GM21381 (cell line): ENCODE data around the gene PCBD1.
"Not testable (repeated sequence)": the region's sequence is repeated elsewhere in the genome, so short reads cannot be mapped to it uniquely, and the experiment has no call there.

Experiments used
- ATAC-seq: cut with Tn5 transposase; IDR thresholded peaks from one replicate; pipeline ENCODE4 v1.9.1; 2021; ENCODE audit warnings: mild to moderate bottlenecking, moderate library complexity; ENCODE audit not compliant: unreplicated experiment

Gene PCBD1

DNA sequence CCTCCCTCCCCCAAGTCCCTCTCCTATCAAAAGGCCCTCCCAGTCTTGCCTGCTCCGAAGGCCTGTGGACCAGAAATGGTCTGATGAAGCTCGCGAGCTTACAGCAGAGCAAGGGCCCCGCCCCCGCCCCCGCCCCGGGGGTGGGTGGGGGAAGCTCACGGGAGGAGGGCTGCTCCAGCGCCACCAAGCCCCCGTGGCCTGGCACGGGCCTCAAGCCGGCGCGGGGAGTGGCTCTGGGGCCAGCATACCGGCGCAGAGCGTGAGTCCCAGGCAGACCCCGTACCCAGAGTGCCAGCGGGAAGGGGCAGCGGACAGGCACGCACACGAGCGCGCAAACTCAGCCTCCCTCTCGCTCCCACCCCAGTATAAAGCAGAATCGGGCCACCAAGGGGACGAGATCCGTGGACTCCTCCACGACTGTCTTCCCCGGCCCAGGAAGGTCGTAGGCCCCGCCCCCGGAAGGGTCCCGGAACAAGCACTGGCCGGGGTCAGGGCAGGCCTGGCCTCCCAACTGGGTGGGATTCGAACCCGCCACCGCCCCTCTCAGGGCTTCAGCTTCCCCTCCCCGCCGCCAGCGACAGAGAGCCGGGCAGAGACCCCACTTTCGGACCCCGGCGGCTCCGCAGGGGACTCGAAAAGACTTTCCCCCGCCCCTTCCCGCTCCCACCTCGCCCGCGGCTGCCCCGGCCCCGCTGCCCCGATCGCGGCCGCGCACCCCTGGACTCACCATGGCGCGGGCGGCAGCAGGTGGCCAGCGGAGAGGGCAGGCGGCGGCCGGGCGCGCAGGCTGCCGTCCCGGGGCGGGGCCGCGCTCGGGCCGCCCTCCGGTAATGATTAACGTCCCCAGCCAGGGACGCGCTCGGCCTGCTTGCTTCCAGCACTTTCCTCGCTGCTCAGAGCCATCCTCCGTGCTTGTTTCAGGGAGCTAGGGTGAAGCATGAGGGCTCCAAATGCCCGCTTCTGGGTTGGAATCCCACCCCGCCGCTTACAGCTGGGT is at the start of gene PCBD1:
Gene PCBD1 (minus strand): TSS at position 762 of the 997 bp plus-strand sequence. CDS start 32 bp downstream, at position 730.
- peak; percentile 77 for ATAC-seq

DNA sequence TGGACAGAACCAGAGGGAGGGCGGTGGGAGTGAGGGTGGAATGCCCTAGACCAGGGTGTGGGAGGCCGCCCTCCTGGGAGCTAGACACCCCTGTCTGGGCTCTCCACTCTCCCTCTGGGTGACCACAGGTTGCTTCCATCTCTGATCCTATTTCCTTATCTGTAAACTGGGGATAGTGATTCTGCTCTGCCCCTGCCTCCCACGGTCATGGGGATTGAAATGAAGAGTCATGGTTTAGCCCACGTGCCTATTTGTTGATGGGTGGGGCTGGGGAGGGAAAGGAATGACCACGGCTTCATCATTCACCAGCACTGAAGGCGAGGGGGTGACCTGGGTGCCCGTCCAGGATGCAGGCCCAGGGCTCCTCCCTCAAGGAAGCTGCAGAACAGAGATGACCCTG is 49.3 kb upstream of the PCBD1 start:
- no peak for ATAC-seq

DNA sequence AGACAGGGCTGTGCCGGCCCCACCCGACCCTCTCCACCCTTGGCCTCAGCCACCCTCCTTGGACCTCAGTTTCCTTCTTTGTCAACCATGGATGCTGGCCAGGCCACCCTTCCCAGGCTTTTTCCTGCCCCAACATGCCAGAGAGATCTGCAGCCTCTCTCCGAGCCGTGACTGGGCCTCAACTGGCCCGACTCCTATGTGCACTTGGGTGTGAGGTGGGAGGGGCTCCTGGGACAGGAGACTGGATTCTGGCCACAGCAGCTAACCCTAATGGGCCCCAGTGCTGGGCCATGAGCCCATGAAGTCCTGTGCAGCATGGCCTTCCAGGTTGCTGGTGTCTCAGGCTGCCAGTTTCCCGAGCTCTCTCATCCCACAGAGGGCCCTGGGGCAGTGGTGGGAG is 47.7 kb upstream of the PCBD1 start:
- ATAC-seq: no peak

DNA sequence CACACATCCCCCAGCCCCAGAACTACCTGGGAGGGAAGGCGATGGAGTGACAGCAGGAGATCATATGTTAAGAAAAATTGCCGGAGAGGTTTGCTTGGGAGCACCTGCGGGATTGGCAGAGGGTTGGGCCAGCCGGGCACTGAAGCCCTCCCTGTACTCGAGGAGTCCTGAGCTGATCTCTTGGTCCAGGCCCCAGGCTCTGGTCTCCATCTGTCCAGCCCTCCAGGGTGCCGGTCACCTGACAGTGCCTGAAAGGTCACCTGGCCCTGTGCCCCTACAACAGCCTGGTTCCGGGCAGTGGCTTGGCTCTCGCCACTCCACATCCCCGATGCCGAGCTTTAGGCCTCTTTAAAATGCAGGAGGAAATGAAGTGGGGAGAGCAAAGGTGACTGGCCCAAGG is 47.3 kb upstream of the PCBD1 start:
- ATAC-seq: no peak

DNA sequence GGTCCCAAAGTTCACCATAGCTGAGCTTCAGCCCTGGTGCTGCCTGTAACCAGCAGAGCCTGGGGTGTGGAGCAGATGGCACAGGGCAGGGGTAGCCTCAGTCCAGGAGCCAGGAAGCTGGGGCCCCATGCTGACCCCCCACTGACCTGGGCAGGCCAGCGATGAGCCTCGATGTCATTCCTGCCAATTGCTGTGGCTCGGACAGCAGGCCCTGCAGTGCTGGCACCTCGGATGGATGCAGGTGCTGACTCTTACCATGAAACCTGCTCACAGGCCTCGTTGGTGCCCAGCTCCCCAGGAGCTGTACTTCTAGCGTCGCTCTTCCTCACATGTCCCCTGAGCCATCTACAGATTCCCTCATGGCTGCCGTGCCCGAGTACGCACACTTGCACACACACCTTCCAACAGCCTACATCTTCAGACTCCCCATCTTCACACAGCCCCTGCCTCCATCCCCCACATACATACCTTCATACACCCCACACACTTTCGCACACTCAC is 46.8 kb upstream of the PCBD1 start:
- no peak for ATAC-seq

DNA sequence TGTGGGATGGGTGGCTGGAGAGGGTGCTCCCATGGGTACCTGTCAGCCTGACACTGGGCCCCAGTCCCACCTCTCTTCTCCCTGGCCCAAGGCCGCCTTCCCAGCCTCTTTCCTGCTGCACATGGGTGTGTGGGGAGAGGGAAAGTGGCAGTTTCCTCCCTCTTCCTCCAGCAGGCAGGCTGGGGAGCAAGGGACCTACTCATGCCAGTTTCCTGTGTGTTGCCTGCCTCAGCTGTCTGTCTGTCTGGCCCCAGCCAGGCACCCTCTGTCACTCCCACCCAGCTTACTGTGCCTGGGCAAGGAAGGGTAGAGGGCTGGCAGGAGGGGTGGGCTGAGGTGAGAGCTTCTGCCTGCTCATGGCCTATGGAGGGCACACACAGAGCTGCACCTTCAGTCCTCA is 46.3 kb upstream of the PCBD1 start:
- no peak for ATAC-seq

DNA sequence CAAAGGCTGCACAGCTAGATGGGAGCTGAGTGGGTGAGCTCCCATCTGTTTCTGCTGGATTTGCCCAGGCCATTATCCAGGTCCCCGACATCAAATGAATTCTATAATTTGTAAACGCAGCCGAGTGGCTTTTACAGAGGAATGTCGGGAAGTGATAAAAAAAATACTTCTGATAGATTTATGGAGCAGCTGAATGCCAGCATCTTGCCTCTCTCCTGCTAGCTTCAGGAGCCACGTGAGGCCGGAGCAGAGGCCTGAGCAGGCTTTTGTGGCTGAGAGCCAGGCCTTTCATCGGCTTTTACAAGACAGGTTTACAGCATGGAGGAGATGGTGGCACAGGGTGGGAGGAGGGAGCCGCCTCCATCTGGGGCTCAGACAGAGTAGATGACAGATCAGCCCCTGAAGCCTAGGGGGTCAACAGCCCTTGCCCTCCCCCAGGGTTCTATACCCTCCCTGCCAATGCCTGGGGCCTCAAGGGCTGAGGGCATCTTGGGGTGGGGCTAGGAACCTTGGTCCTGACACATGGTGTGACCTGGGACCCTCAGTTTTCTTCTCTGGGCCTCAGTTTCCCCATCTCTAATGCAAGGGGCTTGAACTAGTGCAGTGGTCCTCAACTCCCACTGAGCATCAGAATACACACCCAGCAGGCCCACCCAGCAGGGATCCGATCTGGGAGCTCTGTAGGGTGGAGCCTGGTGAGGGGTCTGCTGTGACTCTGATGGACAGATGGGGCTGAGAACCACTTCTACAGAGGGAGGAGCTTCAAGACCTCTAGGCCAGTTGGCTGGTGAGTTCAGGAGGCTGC is 44.2 kb upstream of the PCBD1 start:
- ATAC-seq: no peak

DNA sequence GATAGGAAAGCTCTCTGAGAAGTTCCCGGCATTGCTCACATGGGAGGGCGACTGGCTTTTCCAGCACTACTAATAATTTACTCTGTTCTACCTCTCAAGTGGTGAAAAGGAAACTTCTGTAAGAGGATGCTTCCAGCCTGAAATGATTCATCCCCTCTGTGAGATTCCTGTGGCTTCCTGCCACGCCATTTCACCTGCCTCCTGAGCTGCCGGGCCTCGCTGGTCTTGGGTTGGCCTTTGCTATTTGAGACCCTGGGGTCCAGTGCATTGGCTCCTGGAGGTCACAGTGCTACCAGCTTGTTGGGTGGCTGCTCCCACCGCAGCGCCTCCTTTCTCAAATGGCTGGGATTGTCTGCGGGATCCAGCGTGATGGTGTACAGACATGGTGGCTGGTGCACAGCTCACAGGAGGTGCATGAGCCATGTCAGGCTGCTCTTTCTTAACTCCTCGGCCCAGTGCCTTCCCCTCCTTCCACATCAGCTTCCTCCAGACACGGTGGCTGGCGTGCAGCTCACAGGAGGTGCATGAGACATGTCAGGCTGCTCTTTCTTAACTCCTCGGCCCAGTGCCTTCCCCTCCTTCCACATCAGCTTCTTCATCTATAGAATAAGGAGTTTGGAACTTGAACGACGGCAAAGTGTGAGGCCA is 42.9 kb upstream of the PCBD1 start:
- ATAC-seq: no peak

DNA sequence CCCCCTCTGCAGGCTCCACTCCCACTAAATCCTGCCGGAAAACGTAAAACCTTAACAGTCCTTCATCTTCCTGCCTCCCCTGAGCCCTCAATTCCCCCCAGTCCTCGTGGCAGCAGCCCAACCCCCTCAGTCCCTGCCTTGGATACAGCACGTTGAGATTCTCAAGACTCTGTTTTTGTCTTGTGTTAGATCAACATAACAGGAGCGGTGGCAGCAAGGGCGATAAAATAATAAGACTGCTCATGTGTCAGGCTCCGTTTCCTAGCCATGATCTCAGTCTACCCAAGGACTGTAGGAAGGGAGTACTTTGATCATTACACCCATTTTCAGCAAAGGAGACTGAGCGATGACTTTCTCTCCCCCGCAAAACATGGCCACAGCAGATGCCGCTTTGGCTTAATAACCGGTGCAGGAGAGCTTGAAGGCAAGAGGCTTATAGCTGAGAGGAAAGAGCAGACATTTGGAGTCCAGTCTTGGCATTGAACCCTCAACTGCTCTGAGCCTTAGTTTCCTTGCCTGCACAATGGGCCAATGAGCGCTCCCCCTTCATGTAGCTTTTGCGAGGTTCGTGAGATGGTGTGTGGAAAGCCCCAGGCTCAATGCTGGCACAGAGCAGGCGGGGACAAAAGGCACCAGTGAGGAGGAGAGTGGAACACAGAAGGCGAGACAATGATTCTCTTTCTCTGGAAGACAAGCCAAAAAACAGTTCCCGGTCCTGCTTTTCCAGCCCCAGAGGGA is 42.1 kb upstream of the PCBD1 start:
- ATAC-seq: no peak

DNA sequence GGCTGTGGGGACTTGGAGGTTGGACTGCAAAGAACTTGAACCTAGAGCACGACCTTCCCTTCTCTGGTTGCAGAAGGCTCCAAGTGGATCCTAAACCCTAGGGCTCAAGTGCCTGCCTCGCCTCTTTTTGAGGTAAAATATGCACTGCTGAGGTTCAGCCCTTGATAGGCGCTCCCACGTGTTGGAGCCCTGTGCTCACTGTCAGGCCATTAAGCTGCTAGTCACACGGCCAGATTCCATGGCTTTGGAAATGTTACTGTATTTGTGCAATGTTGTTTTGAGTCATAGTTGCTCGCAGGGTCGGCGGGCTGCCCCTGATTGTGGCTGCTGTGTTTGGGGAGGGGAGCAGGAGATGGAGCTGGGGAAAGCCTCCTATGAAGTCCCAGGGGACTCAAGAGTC is 39.8 kb upstream of the PCBD1 start:
- ATAC-seq: no peak

DNA sequence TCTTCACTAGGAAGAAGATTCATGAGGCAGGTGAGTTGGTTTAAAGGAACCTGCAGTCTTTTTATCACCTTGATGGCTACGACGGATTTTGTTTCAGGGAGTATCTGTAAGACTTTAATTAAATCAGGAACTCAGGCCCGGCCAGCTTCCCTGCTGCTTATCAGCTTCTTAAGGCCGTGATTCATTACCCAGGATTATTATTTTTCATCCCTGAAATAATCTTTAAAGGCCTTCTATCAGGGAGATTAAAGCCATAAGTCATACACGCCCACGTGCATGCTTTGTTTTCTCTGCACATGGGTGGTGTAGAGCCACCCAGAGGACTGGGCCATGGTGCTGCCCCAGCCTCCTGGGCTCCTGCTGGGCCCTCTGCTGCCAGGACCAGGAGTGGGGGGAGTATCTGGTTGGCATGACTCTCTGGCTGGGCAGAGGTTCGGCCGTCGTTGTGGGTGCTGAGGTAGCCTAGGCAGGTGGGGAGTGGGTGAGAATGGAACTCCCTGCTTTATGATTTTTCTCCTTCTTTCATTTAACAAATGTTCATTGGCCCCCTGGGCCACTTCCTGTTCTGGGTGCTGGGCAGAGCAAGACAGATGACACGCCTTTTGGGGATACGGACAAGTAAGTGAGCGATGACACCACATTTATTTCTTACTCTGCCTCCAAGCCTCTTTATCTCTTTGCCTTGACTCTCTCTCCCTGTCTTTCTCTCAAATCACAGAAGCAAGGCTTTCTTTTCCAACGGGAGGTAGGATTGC is 39.0 kb upstream of the PCBD1 start:
- ATAC-seq: no peak

DNA sequence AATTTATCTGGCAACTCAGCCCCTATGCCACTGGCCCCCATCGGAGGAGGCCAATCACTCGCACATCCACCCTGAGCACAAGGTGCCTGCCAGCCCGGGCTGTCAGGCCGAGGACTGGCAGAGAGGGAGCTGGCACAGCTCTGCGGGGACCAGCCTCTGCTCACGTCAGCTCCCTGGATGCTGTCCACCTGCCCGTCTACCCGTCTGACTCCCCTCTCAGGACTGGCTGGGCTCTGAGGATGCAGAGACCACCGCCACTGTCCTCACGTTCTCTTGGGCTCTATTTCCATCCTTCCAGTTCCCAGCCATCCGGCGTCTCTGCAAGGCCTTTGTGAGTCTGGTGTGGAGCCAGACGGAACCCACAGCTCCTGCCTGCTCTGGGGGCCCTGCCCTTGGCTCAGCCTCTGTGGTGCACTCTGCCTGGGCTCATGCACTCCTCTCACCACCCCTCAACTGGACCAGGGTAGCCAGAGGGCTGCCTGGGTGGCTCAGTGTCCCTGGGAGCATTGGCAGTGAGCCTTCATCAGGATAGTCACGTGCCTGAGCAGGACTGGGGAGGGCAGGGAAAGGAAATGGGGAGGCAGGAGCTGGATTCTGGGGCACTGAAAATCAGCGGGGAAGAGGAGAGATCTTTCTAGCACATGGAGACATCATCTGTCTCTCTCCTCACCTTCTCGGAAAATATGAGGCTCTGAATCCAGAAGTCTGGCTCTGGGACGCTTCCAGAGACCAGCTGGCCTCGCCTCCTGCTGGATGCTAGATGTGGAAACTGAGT is 38.0 kb upstream of the PCBD1 start:
- ATAC-seq: no peak

DNA sequence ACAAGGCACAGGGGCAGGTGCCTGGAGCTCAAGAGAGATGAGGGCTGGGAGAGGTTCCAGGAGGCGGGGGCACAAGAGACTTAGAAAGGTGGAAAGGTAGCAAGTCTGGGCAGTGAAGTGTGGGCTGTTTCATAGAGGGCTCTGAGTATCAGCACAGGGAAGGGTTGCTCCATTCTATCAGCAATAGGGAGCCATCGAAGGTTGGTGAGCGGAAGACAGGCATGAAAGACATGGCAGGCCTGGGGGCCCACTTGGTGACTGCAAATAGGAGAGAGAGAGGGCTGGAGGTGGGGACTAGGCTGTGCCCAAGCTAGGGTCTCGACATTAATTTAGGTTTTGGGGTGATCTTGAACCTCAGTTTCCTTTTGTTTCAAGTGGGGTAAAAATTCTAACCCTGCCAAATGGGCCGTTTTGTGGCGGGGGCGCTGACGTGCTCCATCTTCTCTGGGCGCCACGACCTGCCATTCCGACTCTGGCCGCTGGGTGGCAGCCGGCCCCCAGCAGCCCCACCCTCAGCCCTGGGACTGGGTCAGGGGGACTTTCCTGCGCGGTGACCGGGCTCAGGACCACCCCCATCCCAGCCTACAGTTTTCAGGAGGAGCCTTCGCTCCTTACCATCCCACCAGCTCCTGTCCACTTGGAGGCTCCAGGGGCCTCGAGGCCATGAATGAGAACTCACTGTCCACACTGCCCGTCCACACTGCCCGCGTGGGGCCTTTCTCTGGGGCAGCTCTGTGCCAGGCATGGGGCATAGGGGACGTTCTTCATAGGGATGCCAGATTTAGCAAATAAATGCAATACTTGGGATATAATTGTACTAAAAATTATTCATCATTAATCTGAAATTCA is 37.2 kb upstream of the PCBD1 start:
- no peak for ATAC-seq

DNA sequence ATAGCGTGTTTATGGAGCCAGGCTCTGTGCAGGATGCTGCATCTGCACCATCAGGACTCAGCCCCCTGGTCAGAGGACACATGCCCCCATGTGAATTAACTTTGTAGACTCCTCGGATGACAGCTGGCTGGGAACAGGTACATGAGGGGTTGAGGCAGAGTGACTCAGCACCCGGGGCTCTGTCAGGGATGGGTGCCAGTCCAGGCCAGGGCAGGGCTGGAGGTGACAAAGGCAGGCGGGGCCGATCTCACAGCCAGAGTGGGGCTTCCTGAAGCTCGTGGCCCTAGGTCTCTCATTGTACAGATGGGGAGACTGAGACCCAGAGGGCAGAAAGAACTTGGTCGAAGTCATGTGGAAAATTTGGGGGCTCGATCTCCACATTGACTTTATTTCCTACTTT is 35.3 kb upstream of the PCBD1 start:
- ATAC-seq: no peak

DNA sequence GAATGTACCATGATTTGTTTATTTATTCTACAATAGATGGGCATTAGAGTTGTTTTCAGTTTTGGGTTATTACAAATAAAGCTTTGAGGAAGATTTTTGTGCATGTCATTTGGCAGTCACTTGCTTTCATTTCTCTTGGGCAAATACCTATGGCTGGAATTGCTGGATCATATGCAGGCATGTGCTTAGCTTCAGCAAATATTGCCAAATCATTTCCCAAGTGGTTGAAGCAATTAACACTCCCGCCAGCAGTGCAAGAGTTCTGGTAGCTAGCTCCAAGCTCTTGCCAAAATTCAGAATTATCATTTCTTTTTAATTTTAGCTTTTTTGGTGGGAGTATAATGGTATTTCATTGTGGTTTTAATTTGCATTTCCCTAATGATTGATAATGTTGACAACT is 32.9 kb upstream of the PCBD1 start:
- ATAC-seq: no peak

DNA sequence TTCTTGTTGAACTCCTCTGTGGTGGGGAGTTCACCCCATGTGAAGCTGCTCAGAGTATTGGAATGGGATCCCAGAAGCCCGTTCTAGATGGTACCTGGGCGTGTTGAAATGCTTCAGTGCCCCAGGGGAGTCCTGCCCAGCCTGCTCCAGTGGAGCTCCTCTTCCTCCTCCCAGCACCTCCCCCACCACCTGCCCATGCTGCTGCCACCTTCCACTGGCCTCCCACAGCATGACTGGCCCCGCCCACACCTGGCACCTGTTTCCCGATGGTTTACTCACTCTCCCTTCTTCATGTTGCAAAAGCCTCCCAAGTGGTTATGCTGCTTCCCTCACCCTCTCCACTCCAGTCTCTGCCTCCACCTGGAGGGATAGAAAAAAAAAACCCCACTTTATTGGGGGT is 32.2 kb upstream of the PCBD1 start:
- no peak for ATAC-seq

DNA sequence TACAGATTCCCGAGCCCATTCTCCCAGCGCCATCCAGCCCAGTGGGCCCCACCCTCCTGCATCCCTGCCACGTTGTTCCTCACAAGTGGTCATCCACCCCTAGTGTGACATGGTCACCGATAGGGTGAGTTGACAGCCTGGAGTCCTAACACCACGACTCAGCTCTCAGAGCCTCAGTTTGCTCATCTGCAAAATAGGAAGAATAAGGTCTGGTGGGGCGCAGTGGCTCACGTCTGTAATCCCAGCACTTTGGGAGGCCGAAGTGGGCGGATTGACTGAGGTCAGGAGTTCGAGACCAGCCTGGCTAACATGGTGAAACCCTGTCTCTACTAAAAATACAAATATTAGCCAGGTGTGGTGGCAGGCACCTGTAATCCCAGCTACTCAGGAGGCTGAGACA is 31.5 kb upstream of the PCBD1 start:
- ATAC-seq: not testable (repeated sequence)
